CD14-positive monocyte (primary cell): Measurements from ENCODE around the gene IQSEC3. TPM values are rescaled to one million over a fixed set of nuclear protein-coding genes. Genes with fewer than 3 reads are reported as not detected.

Experiments used
- DNase-seq, 3 donors: peaks; one replicate each; pipeline ENCODE4 v3.0.0-alpha.2; 2011 to 2022
- H2AFZ ChIP-seq: 2 replicates; pipeline ENCODE4 v1.6.0; 2012; ENCODE audit warnings: mild to moderate bottlenecking, low read depth, low read length, inconsistent platforms; ENCODE audit not compliant: insufficient read depth, poor library complexity, severe bottlenecking
- H3K27ac ChIP-seq, 2 donors: 1 replicate in 1 of 2; 2 replicates in 1 of 2; pipeline ENCODE4 v1.5.1; 2012 to 2013; ENCODE audit warnings: low read length in 2 of 2, control low read depth in 1 of 2, inconsistent platforms in 1 of 2, low read depth in 1 of 2, mild to moderate bottlenecking in 1 of 2
- H3K27me3 ChIP-seq, 2 donors: one replicate each; pipeline versions ENCODE4 v1.6.0 to v1.6.1; 2011 to 2013; ENCODE audit warnings: low read length in 2 of 2; ENCODE audit not compliant: control insufficient read depth in 2 of 2, insufficient read depth in 2 of 2
- H3K36me3 ChIP-seq, 2 donors: replicated peaks in 1 of 2; 1 replicate in 1 of 2; 2 replicates in 1 of 2; pipeline versions ENCODE4 v1.5.1 to v1.6.1; 2012 to 2013; ENCODE audit warnings: low read length in 2 of 2, control low read depth in 1 of 2, inconsistent platforms in 1 of 2, mild to moderate bottlenecking in 1 of 2; ENCODE audit not compliant: insufficient read depth in 2 of 2, control insufficient read depth in 1 of 2
- H3K4me1 ChIP-seq, 2 donors: 1 replicate in 1 of 2; 2 replicates in 1 of 2; pipeline versions ENCODE4 v1.5.1 to v1.6.1; 2012 to 2013; ENCODE audit warnings: low read length in 2 of 2, control low read depth in 1 of 2, inconsistent platforms in 1 of 2, mild to moderate bottlenecking in 1 of 2, moderate library complexity in 1 of 2; ENCODE audit not compliant: insufficient read depth in 2 of 2, control insufficient read depth in 1 of 2
- H3K4me2 ChIP-seq: replicated peaks from 2 replicates; pipeline ENCODE3; 2012; ENCODE audit warnings: low read length, moderate library complexity, mild to moderate bottlenecking; ENCODE audit not compliant: poor library complexity, severe bottlenecking; ENCODE audit errors: extremely low read depth
- H3K4me3 ChIP-seq, 3 experiments: fragments of 200-600 bp in 1 of 3; sonication (generic) in 1 of 3; replicated peaks in 1 of 3; 1 replicate in 2 of 3; 2 replicates in 1 of 3; pipeline ENCODE4 v1.5.1; 2011 to 2013; ENCODE audit warnings: low read length in 3 of 3, mild to moderate bottlenecking in 3 of 3, control low read depth in 2 of 3, low read depth in 2 of 3, inconsistent platforms in 1 of 3, moderate library complexity in 1 of 3
- H3K79me2 ChIP-seq: 2 replicates; pipeline ENCODE4 v1.6.0; 2012; ENCODE audit warnings: mild to moderate bottlenecking, control low read depth, inconsistent platforms, low read length, moderate library complexity; ENCODE audit not compliant: insufficient read depth
- H3K9ac ChIP-seq: 2 replicates; pipeline ENCODE4 v1.6.0; 2017; ENCODE audit warnings: low read length, mild to moderate bottlenecking; ENCODE audit not compliant: insufficient read depth, poor library complexity, severe bottlenecking
- H3K9me3 ChIP-seq, 2 donors: replicated peaks in 1 of 2; 1 replicate in 1 of 2; 2 replicates in 1 of 2; pipeline versions ENCODE4 v1.5.1 to v1.6.1; 2012 to 2013; ENCODE audit warnings: low read length in 2 of 2, control low read depth in 1 of 2; ENCODE audit not compliant: control insufficient read depth in 1 of 2, insufficient read depth in 1 of 2
- H4K20me1 ChIP-seq: 2 replicates; pipeline ENCODE4 v1.6.0; 2012; ENCODE audit warnings: mild to moderate bottlenecking, low read length, control low read depth, moderate library complexity; ENCODE audit not compliant: insufficient read depth
- H3K27ac Mint-ChIP-seq, 7 donors: one replicate each; pipeline ENCODE4 v1.8.0; 2020; ENCODE audit warnings: mild to moderate bottlenecking in 7 of 7, mixed read lengths in 7 of 7, moderate library complexity in 6 of 7, inconsistent platforms in 2 of 7
- H3K27me3 Mint-ChIP-seq, 3 donors: one replicate each; pipeline ENCODE4 v1.8.0; 2021 to 2022; ENCODE audit warnings: low read depth in 3 of 3, mild to moderate bottlenecking in 3 of 3, mixed read lengths in 3 of 3, moderate library complexity in 3 of 3, inconsistent platforms in 1 of 3
- H3K36me3 Mint-ChIP-seq, 2 donors: one replicate each; pipeline ENCODE4 v1.8.0; 2020; ENCODE audit warnings: mixed read lengths in 2 of 2, inconsistent platforms in 1 of 2, mild to moderate bottlenecking in 1 of 2
- H3K4me1 Mint-ChIP-seq: one replicate; pipeline ENCODE4 v1.8.0; 2020; ENCODE audit warnings: mild to moderate bottlenecking, mixed read lengths
- H3K4me3 Mint-ChIP-seq, 2 donors: one replicate each; pipeline ENCODE4 v1.8.0; 2020; ENCODE audit warnings: mild to moderate bottlenecking in 2 of 2, mixed read lengths in 2 of 2, moderate library complexity in 1 of 2
- H3K9me3 Mint-ChIP-seq, 7 donors: one replicate each; pipeline ENCODE4 v1.8.0; 2020 to 2022; ENCODE audit warnings: mixed read lengths in 7 of 7, mild to moderate bottlenecking in 6 of 7, moderate library complexity in 6 of 7, inconsistent platforms in 2 of 7
- CTCF ChIP-seq: fragments of 200-600 bp; IDR thresholded peaks from one replicate; pipeline ENCODE4 v1.8.0; 2022; ENCODE audit warnings: antibody characterized with exemption, mild to moderate bottlenecking
- WGBS: methylation state at CpG from one replicate; pipeline ENCODE4 v1.1.5; 2013; ENCODE audit warnings: missing lambda C conversion rate; ENCODE audit not compliant: insufficient coverage; 5-methylcytosine and 5-hydroxymethylcytosine counted together
- intact Hi-C, 2 donors: fragments of 100-400 bp; cut with micrococcal nuclease; formaldehyde crosslinking; loops; one replicate each; pipeline versions ENCODE4 v1.15.0 to v1.15.1; 2023
- polyA plus RNA-seq, 3 donors: library from polyadenylated mRNA; depleted of rRNA in 1 of 3; unstranded in 2 of 3; stranded (reverse) in 1 of 3; fragments of 300-500 nt in 2 of 3; fragments of >200 nt in 1 of 3; fragmentation: Illumina TruSeq in 2 of 3; gene quantifications; 1 replicate in 2 of 3; 2 replicates in 1 of 3; pipeline ENCODE4 v1.2.3, GENCODE V29; 2012 to 2021

IQSEC3 gene
- polyA plus RNA-seq, 3 donors: not detected

GRCh38 chr12:204261-204678 is 137.7 kb downstream of the IQSEC3 start:
- no peak for TF ChIP-seq CTCF
- Mint-ChIP-seq H3K4me1 (peaks cover 12% of the 10 kb centered on the region), H3K27me3 (peaks cover 43 to 60% (median 50%) of the 10 kb centered on the region in 3 donors), H3K4me3 (peak overlapping the region in 1 of 2 donors; percentile 76), H3K9me3 (peaks cover 0 to 5% (median 2%) of the 10 kb centered on the region in 7 donors), H3K27ac (no peak overlapping the region), H3K36me3 (peaks cover 27 to 58% of the 10 kb centered on the region in 2 donors)
- no peak overlapping the region for H2AFZ ChIP-seq
- peaks cover 16 to 43% of the 10 kb centered on the region in 2 donors for H3K27me3 ChIP-seq
- H3K27ac ChIP-seq: no peak overlapping the region
- H3K4me3 ChIP-seq: peak overlapping the region in 1 of 3 experiments; percentile 56
- over 99% methylated on average over 8 of the region's 11 CpGs for WGBS
- peaks cover 0 to 13% of the 10 kb centered on the region in 2 donors for H3K36me3 ChIP-seq
- DNase-seq: no peak
- peaks cover 4 to 10% of the 10 kb centered on the region in 2 donors for H3K4me1 ChIP-seq
- intact Hi-C loops: no loop called here
- no peak overlapping the region for H3K9ac ChIP-seq
- no peak overlapping the region for H3K4me2 ChIP-seq
- H3K9me3 ChIP-seq: peaks cover 0 to 9% of the 10 kb centered on the region in 2 donors
- H4K20me1 ChIP-seq: no peaks in the 10 kb centered on the region
- H3K79me2 ChIP-seq: no peaks in the 10 kb centered on the region

GRCh38 chr12:205026-205425 is 138.5 kb downstream of the IQSEC3 start:
- H3K4me1 Mint-ChIP-seq: peaks cover 9% of the 10 kb centered on the region
- Histone ChIP-seq H4K20me1 (no peaks in the 10 kb centered on the region), H3K27me3 (peaks cover 16 to 43% of the 10 kb centered on the region in 2 donors), H3K9ac (no peak overlapping the region), H3K4me3 (no peak overlapping the region), H3K4me1 (peaks cover 4 to 10% of the 10 kb centered on the region in 2 donors), H3K9me3 (peaks cover 0 to 9% of the 10 kb centered on the region in 2 donors), H3K36me3 (peaks cover 0 to 21% of the 10 kb centered on the region in 2 donors), H3K27ac (no peak overlapping the region), H3K4me2 (no peak overlapping the region), H2AFZ (no peak overlapping the region), H3K79me2 (no peaks in the 10 kb centered on the region)
- intact Hi-C loops: no loop called here
- 100% methylated on average over 4 of the region's 4 CpGs for WGBS
- H3K4me3 Mint-ChIP-seq: no peak overlapping the region
- no peak for TF ChIP-seq CTCF
- peaks cover 35 to 61% of the 10 kb centered on the region in 2 donors for H3K36me3 Mint-ChIP-seq
- no peak overlapping the region for H3K27ac Mint-ChIP-seq
- H3K9me3 Mint-ChIP-seq: peaks cover 0 to 5% (median 2%) of the 10 kb centered on the region in 7 donors
- H3K27me3 Mint-ChIP-seq: peaks cover 41 to 60% (median 51%) of the 10 kb centered on the region in 3 donors
- DNase-seq: no peak
